ENCODE data around the gene KCNJ1. TPM values are rescaled to one million over a fixed set of nuclear protein-coding genes. Genes with fewer than 3 reads are reported as not detected.

The KCNJ1 gene
- total and polyA plus RNA-seq, 9 of the 15 experiments (the other 6 are each of a cell fraction or from before 2014, with no cell fraction given), result not detected

DNA sequence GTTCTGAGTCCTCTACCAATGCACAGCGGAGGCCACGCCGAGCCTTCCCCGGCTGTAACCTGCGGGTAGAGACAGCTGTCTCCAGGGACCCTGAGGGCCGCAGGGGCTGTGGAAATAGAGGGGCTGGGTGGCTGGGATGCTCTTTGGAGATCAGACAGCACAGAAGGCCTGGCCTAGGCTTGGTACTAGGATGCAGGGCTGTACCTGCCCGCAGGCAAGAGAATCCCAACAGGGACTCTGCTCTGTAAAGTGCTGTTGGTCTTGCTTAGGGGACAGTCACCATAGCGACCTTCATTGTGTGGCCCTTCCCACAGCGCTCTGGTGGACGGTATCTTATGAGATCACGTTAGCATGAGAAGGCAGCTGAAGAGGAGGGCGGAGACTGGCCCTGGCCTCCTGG is 12.7 kb upstream of the KCNJ1 start (continued):
- TF ChIP-seq, protein P1, sequence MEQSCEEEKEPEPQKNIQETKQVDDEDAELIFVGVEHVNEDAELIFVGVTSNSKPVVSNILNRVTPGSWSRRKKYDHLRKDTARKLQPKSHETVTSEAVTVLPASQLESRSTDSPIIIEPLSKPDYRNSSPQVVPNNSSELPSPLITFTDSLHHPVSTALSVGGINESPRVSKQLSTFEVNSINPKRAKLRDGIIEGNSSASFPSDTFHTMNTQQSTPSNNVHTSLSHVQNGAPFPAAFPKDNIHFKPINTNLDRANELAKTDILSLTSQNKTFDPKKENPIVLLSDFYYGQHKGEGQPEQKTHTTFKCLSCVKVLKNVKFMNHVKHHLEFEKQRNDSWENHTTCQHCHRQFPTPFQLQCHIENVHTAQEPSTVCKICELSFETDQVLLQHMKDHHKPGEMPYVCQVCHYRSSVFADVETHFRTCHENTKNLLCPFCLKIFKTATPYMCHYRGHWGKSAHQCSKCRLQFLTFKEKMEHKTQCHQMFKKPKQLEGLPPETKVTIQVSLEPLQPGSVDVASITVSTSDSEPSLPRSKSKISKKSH (CRISPR knock-in tag; IDR thresholded peaks at IDR 0.05), result no peak
- TF ChIP-seq ZKSCAN1 (IDR thresholded peaks at IDR 0.05; ENCODE audit: low read depth, low read length), result no peak
- TF ChIP-seq ZKSCAN3 (CRISPR knock-in tag; IDR thresholded peaks at IDR 0.05), result no peak
- no peak for TF ChIP-seq ARID1B (IDR thresholded peaks at IDR 0.05)
- TF ChIP-seq ZNF184 (CRISPR knock-in tag; IDR thresholded peaks at IDR 0.05), result no peak
- TF ChIP-seq, protein P2, sequence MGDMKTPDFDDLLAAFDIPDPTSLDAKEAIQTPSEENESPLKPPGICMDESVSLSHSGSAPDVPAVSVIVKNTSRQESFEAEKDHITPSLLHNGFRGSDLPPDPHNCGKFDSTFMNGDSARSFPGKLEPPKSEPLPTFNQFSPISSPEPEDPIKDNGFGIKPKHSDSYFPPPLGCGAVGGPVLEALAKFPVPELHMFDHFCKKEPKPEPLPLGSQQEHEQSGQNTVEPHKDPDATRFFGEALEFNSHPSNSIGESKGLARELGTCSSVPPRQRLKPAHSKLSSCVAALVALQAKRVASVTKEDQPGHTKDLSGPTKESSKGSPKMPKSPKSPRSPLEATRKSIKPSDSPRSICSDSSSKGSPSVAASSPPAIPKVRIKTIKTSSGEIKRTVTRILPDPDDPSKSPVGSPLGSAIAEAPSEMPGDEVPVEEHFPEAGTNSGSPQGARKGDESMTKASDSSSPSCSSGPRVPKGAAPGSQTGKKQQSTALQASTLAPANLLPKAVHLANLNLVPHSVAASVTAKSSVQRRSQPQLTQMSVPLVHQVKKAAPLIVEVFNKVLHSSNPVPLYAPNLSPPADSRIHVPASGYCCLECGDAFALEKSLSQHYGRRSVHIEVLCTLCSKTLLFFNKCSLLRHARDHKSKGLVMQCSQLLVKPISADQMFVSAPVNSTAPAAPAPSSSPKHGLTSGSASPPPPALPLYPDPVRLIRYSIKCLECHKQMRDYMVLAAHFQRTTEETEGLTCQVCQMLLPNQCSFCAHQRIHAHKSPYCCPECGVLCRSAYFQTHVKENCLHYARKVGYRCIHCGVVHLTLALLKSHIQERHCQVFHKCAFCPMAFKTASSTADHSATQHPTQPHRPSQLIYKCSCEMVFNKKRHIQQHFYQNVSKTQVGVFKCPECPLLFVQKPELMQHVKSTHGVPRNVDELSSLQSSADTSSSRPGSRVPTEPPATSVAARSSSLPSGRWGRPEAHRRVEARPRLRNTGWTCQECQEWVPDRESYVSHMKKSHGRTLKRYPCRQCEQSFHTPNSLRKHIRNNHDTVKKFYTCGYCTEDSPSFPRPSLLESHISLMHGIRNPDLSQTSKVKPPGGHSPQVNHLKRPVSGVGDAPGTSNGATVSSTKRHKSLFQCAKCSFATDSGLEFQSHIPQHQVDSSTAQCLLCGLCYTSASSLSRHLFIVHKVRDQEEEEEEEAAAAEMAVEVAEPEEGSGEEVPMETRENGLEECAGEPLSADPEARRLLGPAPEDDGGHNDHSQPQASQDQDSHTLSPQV (IDR thresholded peaks at IDR 0.05), result no peak
- no peak for TF ChIP-seq ESRRA (IDR thresholded peaks at IDR 0.05; ENCODE audit: borderline replicate concordance, low read depth)
- TF ChIP-seq SOX6 (IDR thresholded peaks at IDR 0.05), result no peak
- TF ChIP-seq TBL1XR1 (IDR thresholded peaks at IDR 0.05; ENCODE audit: low read length in 2 of 2), result no peak
- no peak for TF ChIP-seq BCOR (IDR thresholded peaks at IDR 0.05)
